Gastrocnemius medialis (tissue), 4 donors: ENCODE measurements around the gene TUBB4B. TPM values are rescaled to one million over a fixed set of nuclear protein-coding genes. Genes with fewer than 3 reads are reported as not detected.

Experiments used
- ATAC-seq, 2 donors: fragments of 150-250 bp; one replicate each; pipeline ENCODE4 v1.9.1; 2016
- DNase-seq, 2 donors: peaks; one replicate each; pipeline ENCODE4 v3.0.0-alpha.2; 2019
- H3K27ac ChIP-seq, 4 donors: fragments of 200-600 bp; sonication (generic); 1 replicate in 1 of 4; 2 replicates in 3 of 4; pipeline ENCODE4 v1.5.1; 2016 to 2018; ENCODE audit warnings: mild to moderate bottlenecking in 2 of 4, moderate library complexity in 1 of 4
- H3K27me3 ChIP-seq, 3 donors: fragments of 200-600 bp; sonication (generic) in 2 of 3; 1 replicate in 1 of 3; 2 replicates in 2 of 3; pipeline versions ENCODE4 v1.5.1 to v1.6.0; 2016 to 2019; ENCODE audit warnings: mild to moderate bottlenecking in 1 of 3, moderate library complexity in 1 of 3
- H3K36me3 ChIP-seq, 2 donors: fragments of 200-600 bp; sonication (generic) in 1 of 2; one replicate each; pipeline ENCODE4 v1.5.1; 2017 to 2018
- H3K4me1 ChIP-seq, 2 donors: fragments of 200-600 bp; sonication (generic) in 1 of 2; one replicate each; pipeline ENCODE4 v1.5.1; 2016 to 2017; ENCODE audit warnings: mild to moderate bottlenecking in 2 of 2
- H3K4me3 ChIP-seq, 4 donors: fragments of 200-600 bp; sonication (generic) in 3 of 4; 1 replicate in 1 of 4; 2 replicates in 3 of 4; pipeline ENCODE4 v1.5.1; 2016 to 2019; ENCODE audit warnings: mild to moderate bottlenecking in 2 of 4
- H3K9me3 ChIP-seq, 3 donors: fragments of 200-600 bp; sonication (generic) in 2 of 3; 1 replicate in 1 of 3; 2 replicates in 2 of 3; pipeline ENCODE4 v1.5.1; 2016 to 2019
- CTCF ChIP-seq, 5 experiments: fragments of 450-650 bp in 3 of 5; fragments of 200-600 bp in 2 of 5; sonication (generic) in 2 of 5; IDR thresholded peaks in 4 of 5; conservative IDR thresholded peaks in 1 of 5; 1 replicate in 4 of 5; 2 replicates in 1 of 5; pipeline ENCODE4 v1.5.1; 2016 to 2019; ENCODE audit warnings: antibody characterized with exemption in 5 of 5, mild to moderate bottlenecking in 3 of 5, moderate library complexity in 3 of 5
- POLR2A ChIP-seq, 2 donors: fragments of 450-650 bp; IDR thresholded peaks; one replicate each; pipeline ENCODE4 v1.6.1; 2017; ENCODE audit warnings: antibody characterized with exemption in 2 of 2, mild to moderate bottlenecking in 2 of 2, moderate library complexity in 2 of 2
- in situ Hi-C, 4 donors: fragments of 200-750 bp; cut with MboI; loops; one replicate each; pipeline versions ENCODE4 v1.15.0 to v1.8.0; 2017; ENCODE audit warnings: low sequenced_read_pairs in 4 of 4
- intact Hi-C: fragments of 100-400 bp; cut with DNase I; formaldehyde crosslinking; loops from one replicate; pipeline ENCODE4 v1.15.1; 2023; ENCODE audit warnings: low total_unique reads
- total RNA-seq, 4 donors: library from RNA; depleted of rRNA; stranded (reverse); fragments of >200 nt; gene quantifications; one replicate each; pipeline versions ENCODE4 v1.1.0 to v1.2.3, GENCODE V29; 2016

Gene TUBB4B
- total RNA-seq, 4 donors from 2014 or later = 222 to 495 (median 363) TPM

GRCh38 chr9:137265496-137266161 lies 24.5 kb downstream of the TUBB4B start:
- in situ Hi-C loops (no loop called here), intact Hi-C loops (loop anchor here (5.0 kb wide), 1 partner anchor 43 kb away; the partner anchor contains the start of gene RNF208)
- TF ChIP-seq CTCF (IDR thresholded peaks at IDR 0.05 in 4 of 5, conservative IDR thresholded peaks at IDR 0.05 in 1 of 5) (no peak), POLR2A (IDR thresholded peaks at IDR 0.05) (no peak)
- DNase-seq (no peak), ATAC-seq (no peak)
- Histone ChIP-seq H3K27ac (peak overlapping the region in 2 of 4 donors; percentile 28 to 31), H3K9me3 (no peaks in the 10 kb centered on the region), H3K4me1 (peaks cover 24 to 27% of the 10 kb centered on the region in 2 donors), H3K4me3 (no peak overlapping the region), H3K27me3 (no peaks in the 10 kb centered on the region), H3K36me3 (peaks cover 0 to 30% of the 10 kb centered on the region in 2 donors)

- Histone ChIP-seq H3K36me3 (peaks cover 0 to 30% of the 10 kb centered on the region in 2 donors), H3K9me3 (no peaks in the 10 kb centered on the region), H3K27me3 (no peaks in the 10 kb centered on the region), H3K4me3 (no peak overlapping the region), H3K4me1 (peaks cover 24 to 27% of the 10 kb centered on the region in 2 donors), H3K27ac (peak overlapping the region in 2 of 4 donors; percentile 3 to 31)
- DNase-seq (no peak), ATAC-seq (no peak)
- intact Hi-C loops = loop anchor here (5.0 kb wide), 1 partner anchor 44 kb away; the partner anchor contains the start of gene RNF208
- in situ Hi-C loops = no loop called here
- TF ChIP-seq POLR2A (IDR thresholded peaks at IDR 0.05) (no peak), CTCF (IDR thresholded peaks at IDR 0.05 in 4 of 5, conservative IDR thresholded peaks at IDR 0.05 in 1 of 5) (no peak)
Measured at GRCh38 chr9:137266162-137266527, 25.1 kb downstream of the TUBB4B start.

- ATAC-seq (no peak), DNase-seq (no peak)
- in situ Hi-C loops (no loop called here), intact Hi-C loops (loop anchor here (5.0 kb wide), 1 partner anchor 45 kb away; the partner anchor contains the start of gene RNF208)
- H3K9me3 ChIP-seq = no peaks in the 10 kb centered on the region
- TF ChIP-seq CTCF (IDR thresholded peaks at IDR 0.05 in 4 of 5, conservative IDR thresholded peaks at IDR 0.05 in 1 of 5) = no peak
- H3K27ac ChIP-seq = peak overlapping the region in 3 of 4 donors; percentile 31 to 94 (median 88)
- no peaks in the 10 kb centered on the region for H3K27me3 ChIP-seq
- no peak overlapping the region for H3K4me3 ChIP-seq
- peaks cover 0 to 30% of the 10 kb centered on the region in 2 donors for H3K36me3 ChIP-seq
- H3K4me1 ChIP-seq = peaks cover 24 to 27% of the 10 kb centered on the region in 2 donors
Measured at GRCh38 chr9:137266585-137267453, 25.7 kb downstream of the TUBB4B start.

GRCh38 chr9:137267933-137268355 lies 26.9 kb downstream of the TUBB4B start:
- Histone ChIP-seq H3K27ac (peak overlapping the region; percentile 88 to 94 (median 92)), H3K27me3 (no peaks in the 10 kb centered on the region), H3K4me3 (peak overlapping the region; percentile 59 to 60 (median 60)), H3K9me3 (no peaks in the 10 kb centered on the region), H3K36me3 (peaks cover 0 to 41% of the 10 kb centered on the region in 2 donors), H3K4me1 (peaks cover 24 to 27% of the 10 kb centered on the region in 2 donors)
- TF ChIP-seq CTCF (IDR thresholded peaks at IDR 0.05 in 4 of 5, conservative IDR thresholded peaks at IDR 0.05 in 1 of 5) (no peak), POLR2A (IDR thresholded peaks at IDR 0.05) (no peak)
- DNase-seq (no peak), ATAC-seq (no peak)
- in situ Hi-C loops = no loop called here
- intact Hi-C loops = loop anchor here (2.0 to 5.0 kb wide), 2 partner anchors 27 to 46 kb away; partner anchors contain the start of genes RNF208 and TUBB4B
